ENCODE results near the gene ZNF700.
"Not testable (repeated sequence)": the region's sequence is repeated elsewhere in the genome, so short reads cannot be mapped to it uniquely, and the experiment has no call there.

The ZNF700 gene

GRCh38 chr19:11991921-11992320, 67.0 kb downstream of the ZNF700 start:
- not testable (repeated sequence) for DNase-seq

- no peak for DNase-seq
Measured at GRCh38 chr19:11995174-11995573, 70.3 kb downstream of the ZNF700 start.

Measured in NCI-H187 treated with DMSO at 0.1 percent for 48 hours (cell line).